Type B pancreatic cell (in vitro differentiated cells): Measurements from ENCODE around the gene BMP2K. TPM values are rescaled to one million over a fixed set of nuclear protein-coding genes. Genes with fewer than 3 reads are reported as not detected.

Experiments used
- DNase-seq: peaks from one replicate; pipeline ENCODE4 v3.0.0; 2021; ENCODE audit warnings: mixed read lengths; ENCODE audit not compliant: unreplicated experiment; ENCODE audit errors: extremely low spot score
- H3K27ac Mint-ChIP-seq: 2 replicates; pipeline ENCODE4 v1.8.0; 2021; ENCODE audit warnings: mild to moderate bottlenecking, mixed read lengths
- H3K27me3 Mint-ChIP-seq: 2 replicates; pipeline ENCODE4 v1.8.0; 2021; ENCODE audit warnings: mixed read lengths
- H3K36me3 Mint-ChIP-seq: 2 replicates; pipeline ENCODE4 v1.8.0; 2021; ENCODE audit warnings: mixed read lengths
- H3K4me1 Mint-ChIP-seq: one replicate; pipeline ENCODE4 v1.8.0; 2021; ENCODE audit warnings: mixed read lengths; ENCODE audit not compliant: unreplicated experiment
- H3K4me3 Mint-ChIP-seq: 2 replicates; pipeline ENCODE4 v1.8.0; 2021; ENCODE audit warnings: mild to moderate bottlenecking, mixed read lengths
- H3K9me3 Mint-ChIP-seq: 2 replicates; pipeline ENCODE4 v1.8.0; 2021; ENCODE audit warnings: mixed read lengths
- long read RNA-seq: library from polyadenylated mRNA; unstranded; transcript quantifications from one replicate; pipeline ENCODE4 v2.0.0, GENCODE V29; 2020
- total RNA-seq: library from RNA; stranded (reverse); gene quantifications from 2 replicates; pipeline ENCODE4 v1.2.1, GENCODE V29; 2021; ENCODE audit warnings: low replicate concordance
- TF ChIP-seq, protein P1 (sequence below): fragments of 200-600 bp; sonication (generic); conservative IDR thresholded peaks from 2 replicates; pipeline ENCODE4 v1.5.0; 2021; ENCODE audit warnings: antibody characterized with exemption, mild to moderate bottlenecking

The BMP2K gene
- 40.9 and 73.9 TPM in 2 replicates for total RNA-seq
- long read RNA-seq, partial matches to known transcripts = 10 of 11 reads
- long read RNA-seq, other reads (novel, unspliced or antisense) = 1 of 11 reads

DNA sequence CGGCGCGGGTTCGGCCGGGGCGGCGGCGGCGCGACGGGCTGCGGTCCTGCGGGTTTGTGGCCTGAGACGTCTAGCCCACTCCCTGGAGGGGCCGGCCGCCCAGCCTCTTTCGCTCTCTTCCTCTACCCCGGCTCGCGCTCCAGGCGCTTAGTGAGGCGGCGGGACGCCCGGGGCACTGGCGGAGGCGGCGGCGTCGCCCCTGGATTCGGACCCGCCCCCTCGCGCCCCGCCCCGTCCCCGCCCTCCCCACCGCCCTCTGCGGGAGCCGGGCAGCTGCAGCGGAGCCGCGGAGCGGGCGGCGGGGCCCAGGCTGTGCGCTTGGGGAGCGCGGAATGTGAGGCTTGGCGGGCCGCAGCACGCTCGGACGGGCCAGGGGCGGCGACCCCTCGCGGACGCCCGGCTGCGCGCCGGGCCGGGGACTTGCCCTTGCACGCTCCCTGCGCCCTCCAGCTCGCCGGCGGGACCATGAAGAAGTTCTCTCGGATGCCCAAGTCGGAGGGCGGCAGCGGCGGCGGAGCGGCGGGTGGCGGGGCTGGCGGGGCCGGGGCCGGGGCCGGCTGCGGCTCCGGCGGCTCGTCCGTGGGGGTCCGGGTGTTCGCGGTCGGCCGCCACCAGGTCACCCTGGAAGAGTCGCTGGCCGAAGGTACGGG, at the start of gene BMP2K:
BMP2K (plus strand) TSS at position 272 of the 650 bp plus-strand sequence; CDS start at position 466, 194 bp downstream.
- H3K36me3 Mint-ChIP-seq = no peaks in the 10 kb centered on the region
- H3K27me3 Mint-ChIP-seq = no peaks in the 10 kb centered on the region
- H3K4me3 Mint-ChIP-seq = peak within 1 kb of the TSS; percentile 96
- TF ChIP-seq, protein P1, sequence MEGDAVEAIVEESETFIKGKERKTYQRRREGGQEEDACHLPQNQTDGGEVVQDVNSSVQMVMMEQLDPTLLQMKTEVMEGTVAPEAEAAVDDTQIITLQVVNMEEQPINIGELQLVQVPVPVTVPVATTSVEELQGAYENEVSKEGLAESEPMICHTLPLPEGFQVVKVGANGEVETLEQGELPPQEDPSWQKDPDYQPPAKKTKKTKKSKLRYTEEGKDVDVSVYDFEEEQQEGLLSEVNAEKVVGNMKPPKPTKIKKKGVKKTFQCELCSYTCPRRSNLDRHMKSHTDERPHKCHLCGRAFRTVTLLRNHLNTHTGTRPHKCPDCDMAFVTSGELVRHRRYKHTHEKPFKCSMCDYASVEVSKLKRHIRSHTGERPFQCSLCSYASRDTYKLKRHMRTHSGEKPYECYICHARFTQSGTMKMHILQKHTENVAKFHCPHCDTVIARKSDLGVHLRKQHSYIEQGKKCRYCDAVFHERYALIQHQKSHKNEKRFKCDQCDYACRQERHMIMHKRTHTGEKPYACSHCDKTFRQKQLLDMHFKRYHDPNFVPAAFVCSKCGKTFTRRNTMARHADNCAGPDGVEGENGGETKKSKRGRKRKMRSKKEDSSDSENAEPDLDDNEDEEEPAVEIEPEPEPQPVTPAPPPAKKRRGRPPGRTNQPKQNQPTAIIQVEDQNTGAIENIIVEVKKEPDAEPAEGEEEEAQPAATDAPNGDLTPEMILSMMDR = peak; percentile 17
- peak; percentile 89 for DNase-seq
- peaks cover 9% of the 10 kb centered on the region for H3K4me1 Mint-ChIP-seq
- H3K27ac Mint-ChIP-seq = peak within 1 kb of the TSS; percentile 98
- H3K9me3 Mint-ChIP-seq = no peaks in the 10 kb centered on the region

DNA sequence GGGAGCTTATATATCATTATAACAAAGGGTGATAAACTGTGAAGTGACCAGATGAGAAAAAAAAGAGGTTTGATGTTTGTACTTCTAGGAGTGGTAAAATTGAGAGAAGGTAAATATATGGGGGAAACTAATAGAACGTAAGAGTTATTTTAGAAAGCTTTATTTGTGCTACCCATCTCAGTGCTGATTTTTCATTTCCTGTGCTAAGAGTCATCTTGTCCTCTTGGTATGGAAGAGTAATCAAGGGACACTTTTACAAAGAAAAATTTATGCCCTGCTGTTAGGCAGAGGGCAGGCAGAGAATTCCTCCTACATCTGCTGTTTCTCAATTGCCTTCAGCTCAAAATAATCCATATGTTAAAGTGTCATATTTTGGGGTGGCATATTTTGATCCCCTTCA, 49.6 kb upstream of the BMP2K start:
- Mint-ChIP-seq H3K27me3 (no peaks in the 10 kb centered on the region), H3K4me3 (no peak overlapping the region), H3K27ac (no peak overlapping the region), H3K4me1 (peaks cover 4% of the 10 kb centered on the region), H3K9me3 (no peaks in the 10 kb centered on the region), H3K36me3 (no peaks in the 10 kb centered on the region)
- TF ChIP-seq, protein P1 = no peak
- DNase-seq = no peak

DNA sequence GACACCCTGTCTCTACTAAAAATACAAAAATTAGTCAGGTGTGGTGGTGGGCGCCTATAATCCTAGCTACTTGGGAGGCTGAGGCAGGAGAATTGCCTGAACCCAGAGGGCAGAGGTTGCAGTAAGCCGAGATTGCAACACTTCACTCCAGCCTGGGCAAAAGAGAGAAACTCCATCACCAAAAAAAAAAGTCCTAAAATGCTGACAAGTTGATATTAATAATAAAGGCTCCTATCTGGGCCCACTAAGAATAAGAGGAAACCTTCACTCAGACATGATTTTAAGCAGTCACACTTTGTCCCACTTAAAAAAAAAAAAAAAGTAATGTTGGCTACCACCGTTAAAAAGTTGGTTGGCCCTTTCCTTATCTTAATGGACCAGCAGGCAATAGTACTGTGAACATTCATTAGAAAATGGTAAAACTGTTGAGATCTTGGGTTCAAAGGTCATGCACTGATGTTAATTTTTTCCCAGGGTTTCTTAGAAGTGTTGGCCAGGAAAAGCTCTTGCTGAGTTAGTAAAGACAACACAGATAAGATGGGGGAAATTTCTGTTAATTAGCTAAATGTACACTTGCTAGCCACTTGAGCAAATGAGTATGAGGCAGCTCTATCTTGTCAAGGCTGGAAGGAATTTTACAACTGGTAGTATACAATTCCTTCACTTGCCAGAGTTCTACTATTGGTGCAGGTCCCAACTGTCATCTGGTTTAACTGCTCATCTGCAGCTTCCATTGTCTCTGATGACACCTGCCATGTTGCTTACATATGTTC, 43.6 kb upstream of the BMP2K start:
- Mint-ChIP-seq H3K27ac (no peak overlapping the region), H3K4me3 (no peak overlapping the region), H3K27me3 (no peaks in the 10 kb centered on the region), H3K36me3 (no peaks in the 10 kb centered on the region), H3K4me1 (no peaks in the 10 kb centered on the region), H3K9me3 (no peaks in the 10 kb centered on the region)
- TF ChIP-seq, protein P1 = no peak
- no peak for DNase-seq

DNA sequence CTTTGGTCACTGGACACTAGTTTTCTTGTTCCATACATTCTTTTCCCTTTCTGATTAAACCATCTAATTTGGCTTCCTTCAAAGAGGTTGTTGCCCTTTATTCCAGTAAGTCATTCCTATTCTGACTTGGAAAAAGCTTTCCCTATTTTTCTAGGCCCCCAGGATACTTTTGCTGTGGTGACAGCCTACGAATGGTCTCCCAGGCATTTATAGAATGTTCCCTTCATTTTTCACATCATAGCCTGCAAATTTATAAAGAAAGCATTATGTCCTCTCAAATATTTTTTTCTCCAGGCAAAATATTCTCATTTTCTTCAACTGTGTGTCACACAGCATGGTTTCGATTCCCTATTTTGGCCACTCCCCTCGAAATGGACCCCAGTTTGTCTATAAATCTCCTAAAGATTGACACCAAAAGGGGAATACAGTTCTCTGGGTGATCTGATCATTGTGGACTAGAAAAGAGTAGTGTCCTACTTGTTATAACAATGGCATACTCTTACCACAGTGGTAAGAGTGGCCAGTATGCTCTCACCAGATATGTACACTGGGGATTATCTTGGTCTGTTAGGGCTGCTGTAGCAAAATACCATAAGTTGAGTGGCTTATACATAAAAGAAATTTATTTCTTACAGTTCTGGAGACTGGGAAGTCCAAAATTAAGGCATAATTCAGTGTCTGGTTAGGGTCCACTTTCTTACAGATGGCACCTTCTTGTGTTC, 41.5 kb upstream of the BMP2K start:
- TF ChIP-seq, protein P1 = no peak
- Mint-ChIP-seq H3K9me3 (no peaks in the 10 kb centered on the region), H3K27ac (no peak overlapping the region), H3K27me3 (no peaks in the 10 kb centered on the region), H3K36me3 (no peaks in the 10 kb centered on the region), H3K4me3 (no peak overlapping the region), H3K4me1 (no peaks in the 10 kb centered on the region)
- no peak for DNase-seq

DNA sequence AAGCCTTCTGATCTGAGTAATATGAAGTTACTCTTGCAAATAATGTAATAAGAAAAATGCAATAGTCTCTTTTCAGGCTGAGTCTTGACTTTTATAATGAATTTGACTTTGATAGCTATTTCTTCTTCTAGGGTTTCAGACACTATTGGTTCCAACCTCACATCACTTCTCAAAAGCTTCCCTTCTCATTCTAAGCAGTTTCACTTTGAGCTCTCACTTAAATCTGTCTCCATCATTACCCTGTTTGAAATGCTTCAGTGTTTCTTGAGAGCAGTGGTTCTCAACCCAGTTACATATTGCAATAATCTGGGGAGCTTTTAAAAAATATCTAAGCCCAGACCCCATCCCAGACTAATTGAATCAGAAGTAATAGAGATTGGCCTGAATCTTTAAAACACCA, 40.5 kb upstream of the BMP2K start:
- no peak for DNase-seq
- H3K4me3 Mint-ChIP-seq = no peak overlapping the region
- TF ChIP-seq, protein P1 = no peak

More for the DNA sequence above, 40.5 kb upstream of the BMP2K start:
- Mint-ChIP-seq H3K27me3 (no peaks in the 10 kb centered on the region), H3K4me1 (no peaks in the 10 kb centered on the region), H3K36me3 (no peaks in the 10 kb centered on the region), H3K9me3 (no peaks in the 10 kb centered on the region), H3K27ac (no peak overlapping the region)
